NT2/D1 (cell line): ENCODE measurements around the gene CCDC197.

Experiments
- DNase-seq: peaks from one replicate; pipeline ENCODE4 v3.0.0-alpha.2; 2011; ENCODE audit warnings: low read depth, low spot score
- H3K27me3 ChIP-seq: 2 replicates; pipeline ENCODE4 v1.6.0; 2011; ENCODE audit warnings: mild to moderate bottlenecking; ENCODE audit not compliant: insufficient read length, insufficient read depth
- H3K36me3 ChIP-seq: 2 replicates; pipeline ENCODE4 v1.6.1; 2011; ENCODE audit warnings: mild to moderate bottlenecking, low read length, mixed read lengths; ENCODE audit not compliant: insufficient read depth, insufficient read length
- H3K4me1 ChIP-seq: 2 replicates; pipeline ENCODE4 v1.5.1; 2011; ENCODE audit not compliant: insufficient read depth, insufficient read length
- H3K4me3 ChIP-seq: 2 replicates; pipeline ENCODE4 v1.5.1; 2011; ENCODE audit warnings: low read depth; ENCODE audit not compliant: insufficient read length
- H3K9ac ChIP-seq: 2 replicates; pipeline ENCODE4 v1.6.0; 2011; ENCODE audit warnings: low read depth; ENCODE audit not compliant: insufficient read length
- H3K9me3 ChIP-seq: 2 replicates; pipeline ENCODE4 v1.5.1; 2011; ENCODE audit warnings: mild to moderate bottlenecking, low read length; ENCODE audit not compliant: insufficient read depth
- SUZ12 ChIP-seq: IDR thresholded peaks from 2 replicates; pipeline ENCODE4 v1.6.1; 2011; ENCODE audit not compliant: insufficient read length, insufficient read depth; ENCODE audit errors: extremely low read depth
- YY1 ChIP-seq: IDR thresholded peaks from 2 replicates; pipeline ENCODE4 v1.6.1; 2011; ENCODE audit not compliant: insufficient read length, insufficient read depth
- ZNF274 ChIP-seq: IDR thresholded peaks from 2 replicates; pipeline ENCODE4 v1.6.1; 2011; ENCODE audit warnings: mild to moderate bottlenecking, low read depth, low read length

Gene CCDC197

DNA sequence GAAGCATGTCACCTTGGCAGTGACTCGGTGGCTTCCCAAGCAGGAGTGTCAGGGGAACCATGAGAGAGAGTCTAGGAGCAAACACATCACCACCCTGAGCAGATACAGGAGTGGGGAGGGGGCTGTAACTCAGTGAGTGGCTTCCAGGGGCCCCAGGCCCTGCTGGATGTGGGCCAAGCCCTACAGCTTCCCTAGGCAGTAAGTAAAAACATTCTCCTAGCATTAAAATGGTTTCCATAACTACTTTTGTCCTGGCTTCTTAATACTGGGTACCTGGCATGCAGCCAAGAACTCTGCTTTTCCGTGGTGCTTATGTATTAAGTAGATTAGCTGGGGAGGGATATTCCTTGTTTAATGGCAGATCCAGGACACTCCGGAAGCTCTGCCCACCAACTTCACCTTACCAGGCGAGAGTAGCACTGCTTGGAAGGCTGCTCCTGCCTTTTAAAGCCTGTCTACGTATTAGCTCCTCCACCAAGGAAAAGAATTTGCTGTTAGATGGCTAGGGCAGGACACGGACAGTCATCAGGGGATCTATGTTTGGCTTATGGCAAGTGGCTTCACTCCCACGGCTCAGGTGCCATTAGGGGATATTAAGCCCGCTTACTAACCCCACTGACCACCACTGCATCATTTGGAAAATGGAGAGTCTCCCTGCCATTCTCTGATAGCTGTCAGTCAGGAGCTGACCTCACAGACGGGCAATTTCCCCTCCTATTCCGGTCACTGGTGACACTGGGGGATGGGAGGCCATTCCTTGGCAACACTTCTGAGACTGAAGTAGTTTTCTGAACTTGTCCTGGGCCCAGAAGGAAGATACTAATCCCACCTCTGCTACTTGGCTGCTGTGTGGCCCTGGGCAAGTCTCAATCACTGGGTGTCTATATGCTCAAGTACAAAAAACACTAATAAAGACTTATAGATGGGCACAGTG lies 51.9 kb downstream of the CCDC197 start:
- H3K27me3 ChIP-seq, result no peaks in the 10 kb centered on the region
- no peaks in the 10 kb centered on the region for H3K9me3 ChIP-seq
- no peaks in the 10 kb centered on the region for H3K4me1 ChIP-seq
- H3K9ac ChIP-seq, result no peak overlapping the region
- TF ChIP-seq ZNF274 (no peak), YY1 (no peak), SUZ12 (no peak)
- DNase-seq, result no peak
- peaks cover 89% of the 10 kb centered on the region for H3K36me3 ChIP-seq
- H3K4me3 ChIP-seq, result no peak overlapping the region

GRCh38 chr14:94049625-94050023 lies 52.5 kb downstream of the CCDC197 start:
- TF ChIP-seq ZNF274 (no peak), YY1 (no peak), SUZ12 (no peak)
- H3K4me3 ChIP-seq, result no peak overlapping the region
- no peaks in the 10 kb centered on the region for H3K9me3 ChIP-seq
- H3K27me3 ChIP-seq, result no peaks in the 10 kb centered on the region
- no peaks in the 10 kb centered on the region for H3K4me1 ChIP-seq
- peaks cover 89% of the 10 kb centered on the region for H3K36me3 ChIP-seq
- DNase-seq, result no peak
- no peak overlapping the region for H3K9ac ChIP-seq

DNA sequence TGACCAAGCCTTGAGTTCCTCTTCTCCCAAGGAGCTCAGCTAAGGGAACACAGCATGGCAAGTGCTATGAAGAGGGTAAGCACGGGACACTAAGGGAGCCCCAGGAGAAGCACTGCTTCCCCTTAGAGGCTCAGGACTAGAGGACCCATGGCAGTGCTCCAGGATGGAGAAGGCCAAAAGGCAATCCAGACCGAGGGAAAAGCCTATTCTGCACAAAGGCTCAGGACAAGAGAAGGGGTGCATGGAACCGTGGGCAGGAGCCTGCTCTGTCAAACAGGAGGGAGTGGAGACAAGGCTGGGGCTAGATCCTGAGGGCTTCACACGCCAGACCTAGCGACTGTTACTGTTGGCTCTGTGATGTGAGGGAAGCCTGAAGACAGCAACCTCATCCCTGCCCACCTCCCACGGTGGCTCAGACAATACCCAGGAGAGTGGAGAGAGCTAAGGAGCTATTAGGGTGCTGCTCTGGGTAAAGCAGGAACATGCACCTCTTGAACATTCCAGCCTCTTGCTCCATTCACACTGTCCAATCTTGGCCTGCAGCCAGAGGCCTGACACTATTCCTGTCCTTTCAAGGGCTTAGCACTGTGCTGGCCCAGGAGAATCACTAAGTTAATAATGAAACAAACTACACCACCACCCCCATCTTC lies 53.3 kb downstream of the CCDC197 start:
- Histone ChIP-seq H3K36me3 (peaks cover 89% of the 10 kb centered on the region), H3K27me3 (no peaks in the 10 kb centered on the region), H3K9ac (no peak overlapping the region), H3K4me3 (no peak overlapping the region), H3K4me1 (no peaks in the 10 kb centered on the region), H3K9me3 (no peaks in the 10 kb centered on the region)
- TF ChIP-seq YY1 (no peak), SUZ12 (no peak), ZNF274 (no peak)
- DNase-seq, result no peak

GRCh38 chr14:94051115-94051514 lies 54.0 kb downstream of the CCDC197 start:
- TF ChIP-seq SUZ12 (no peak), YY1 (no peak), ZNF274 (no peak)
- Histone ChIP-seq H3K27me3 (no peaks in the 10 kb centered on the region), H3K4me1 (no peaks in the 10 kb centered on the region), H3K9ac (no peak overlapping the region), H3K9me3 (no peaks in the 10 kb centered on the region), H3K36me3 (peaks cover 91% of the 10 kb centered on the region), H3K4me3 (no peak overlapping the region)
- DNase-seq, result no peak

DNA sequence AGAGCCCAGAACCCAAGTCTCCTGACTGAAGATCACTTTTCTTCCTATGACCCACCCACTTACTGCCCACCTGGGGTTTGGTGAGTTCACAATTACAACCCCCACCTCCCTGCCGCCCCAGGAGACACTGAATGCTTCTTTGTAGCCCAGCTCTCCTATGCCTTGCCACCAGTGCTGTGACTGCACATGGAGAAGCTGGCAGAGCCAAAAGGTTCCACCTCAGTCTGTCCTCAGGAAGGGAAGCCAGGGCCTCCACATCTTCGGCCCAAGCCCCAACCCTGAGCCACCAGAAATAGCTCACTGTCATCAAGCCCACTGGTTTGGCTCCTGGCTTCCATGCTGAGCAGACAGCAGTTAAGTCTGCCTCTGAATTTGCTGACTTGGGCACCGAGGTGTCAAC lies 54.7 kb downstream of the CCDC197 start:
- Histone ChIP-seq H3K4me1 (no peaks in the 10 kb centered on the region), H3K27me3 (no peaks in the 10 kb centered on the region)
- no peak for TF ChIP-seq ZNF274
- no peak for TF ChIP-seq SUZ12
- TF ChIP-seq YY1, result no peak

GRCh38 chr14:94052199-94052598 lies 55.1 kb downstream of the CCDC197 start:
- no peaks in the 10 kb centered on the region for H3K9me3 ChIP-seq
- H3K36me3 ChIP-seq, result peaks cover 91% of the 10 kb centered on the region
- TF ChIP-seq YY1 (no peak), SUZ12 (no peak), ZNF274 (no peak)
- no peaks in the 10 kb centered on the region for H3K27me3 ChIP-seq
- no peak overlapping the region for H3K4me3 ChIP-seq
- H3K4me1 ChIP-seq, result no peaks in the 10 kb centered on the region
- no peak overlapping the region for H3K9ac ChIP-seq
- no peak for DNase-seq

More for the DNA sequence above, 54.7 kb downstream of the CCDC197 start:
- Histone ChIP-seq H3K9me3 (no peaks in the 10 kb centered on the region), H3K36me3 (peaks cover 91% of the 10 kb centered on the region), H3K9ac (no peak overlapping the region), H3K4me3 (no peak overlapping the region)
- DNase-seq, result no peak

DNA sequence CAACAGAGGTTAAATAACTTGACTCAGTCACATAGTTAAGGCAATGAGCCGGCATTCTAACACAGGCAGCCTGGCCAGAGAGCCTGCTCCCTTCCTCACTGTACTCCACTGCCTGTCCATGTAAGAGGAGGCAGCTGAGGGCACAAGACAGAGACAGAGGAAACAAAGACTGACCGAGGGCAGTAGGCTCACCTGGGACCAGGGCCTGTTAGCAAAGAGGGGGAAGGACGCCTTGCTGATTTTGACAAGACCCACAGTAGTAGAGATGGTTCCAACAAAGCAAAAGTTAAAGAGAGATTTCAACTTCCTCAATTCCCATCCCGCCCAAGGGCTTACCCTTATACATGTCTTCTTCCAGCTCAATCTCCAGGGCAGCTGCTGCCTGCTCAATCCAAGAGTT lies 55.6 kb downstream of the CCDC197 start:
- no peaks in the 10 kb centered on the region for H3K4me1 ChIP-seq
- H3K27me3 ChIP-seq, result no peaks in the 10 kb centered on the region
- H3K9me3 ChIP-seq, result no peaks in the 10 kb centered on the region
- no peak overlapping the region for H3K9ac ChIP-seq
- TF ChIP-seq ZNF274 (no peak), YY1 (no peak), SUZ12 (no peak)
- DNase-seq, result no peak
- H3K36me3 ChIP-seq, result peaks cover 92% of the 10 kb centered on the region
- H3K4me3 ChIP-seq, result no peak overlapping the region
